Tibial nerve (tissue), 4 donors: Measurements from ENCODE around the gene PPT2.

Experiments used
- CTCF ChIP-seq, 5 experiments: fragments of 200-600 bp in 3 of 5; fragments of 450-650 bp in 2 of 5; sonication (generic) in 3 of 5; IDR thresholded peaks; one replicate each; pipeline ENCODE4 v1.5.1; 2016 to 2019; ENCODE audit warnings: antibody characterized with exemption in 5 of 5, mild to moderate bottlenecking in 3 of 5, moderate library complexity in 2 of 5
- EP300 ChIP-seq, 2 donors: sonication (generic); formaldehyde crosslinking; IDR thresholded peaks; one replicate each; pipeline ENCODE4 v1.6.1; 2017; ENCODE audit warnings: antibody characterized with exemption in 2 of 2, mild to moderate bottlenecking in 1 of 2
- POLR2A ChIP-seq, 2 donors: fragments of 450-650 bp; IDR thresholded peaks; one replicate each; pipeline ENCODE4 v1.6.1; 2017; ENCODE audit warnings: antibody characterized with exemption in 2 of 2, mild to moderate bottlenecking in 2 of 2, moderate library complexity in 2 of 2

- TF ChIP-seq CTCF (IDR thresholded peaks at IDR 0.05) (no peak), POLR2A (IDR thresholded peaks at IDR 0.05) (no peak), EP300 (IDR thresholded peaks at IDR 0.05) (no peak)
Observed at GRCh38 chr6:32212076-32212760, 58.3 kb downstream of the PPT2 start.
